ENCODE results near the gene UBE2I.

DNA sequence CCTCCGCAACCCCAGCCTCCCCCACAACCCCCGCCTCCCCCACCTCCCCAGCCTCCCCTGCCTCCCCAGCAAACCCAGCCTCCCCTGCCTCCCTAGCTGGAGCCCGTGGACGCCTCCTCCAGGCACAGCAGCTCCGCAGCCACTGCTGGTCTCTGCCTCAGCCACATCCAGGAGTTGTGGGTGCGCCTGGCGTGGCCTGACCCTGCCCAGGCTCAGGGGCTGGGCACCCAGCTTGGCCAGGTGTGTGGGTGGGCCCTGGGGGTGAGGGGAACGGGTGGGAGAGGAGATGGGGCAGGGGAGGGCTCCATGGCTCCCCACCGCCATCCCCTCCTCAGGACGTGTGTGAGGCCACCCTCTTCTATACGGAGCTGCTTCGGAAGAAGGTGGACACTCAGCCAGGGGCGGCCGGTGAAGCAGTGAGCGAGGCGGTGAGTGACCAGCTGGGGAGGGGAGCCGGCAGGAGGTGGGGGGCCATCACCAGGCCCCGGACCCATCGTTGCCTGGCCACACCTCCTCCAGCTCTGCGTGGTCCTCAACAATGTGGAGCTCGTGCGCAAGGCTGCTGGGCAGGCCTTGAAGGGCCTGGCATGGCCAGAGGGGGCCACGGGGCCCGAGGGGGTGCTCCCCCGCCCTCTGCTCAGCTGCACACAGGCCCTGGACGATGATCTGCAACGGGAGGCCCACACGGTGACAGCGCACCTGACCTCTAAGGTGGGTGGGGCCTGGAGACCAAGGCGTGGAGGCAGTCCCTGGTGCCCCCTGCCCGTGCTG, 36.4 kb downstream of the UBE2I start:
- no peak for TF ChIP-seq EZH2 (IDR thresholded peaks at IDR 0.05; ENCODE audit: borderline replicate concordance, low read length)
- TF ChIP-seq, protein P1, sequence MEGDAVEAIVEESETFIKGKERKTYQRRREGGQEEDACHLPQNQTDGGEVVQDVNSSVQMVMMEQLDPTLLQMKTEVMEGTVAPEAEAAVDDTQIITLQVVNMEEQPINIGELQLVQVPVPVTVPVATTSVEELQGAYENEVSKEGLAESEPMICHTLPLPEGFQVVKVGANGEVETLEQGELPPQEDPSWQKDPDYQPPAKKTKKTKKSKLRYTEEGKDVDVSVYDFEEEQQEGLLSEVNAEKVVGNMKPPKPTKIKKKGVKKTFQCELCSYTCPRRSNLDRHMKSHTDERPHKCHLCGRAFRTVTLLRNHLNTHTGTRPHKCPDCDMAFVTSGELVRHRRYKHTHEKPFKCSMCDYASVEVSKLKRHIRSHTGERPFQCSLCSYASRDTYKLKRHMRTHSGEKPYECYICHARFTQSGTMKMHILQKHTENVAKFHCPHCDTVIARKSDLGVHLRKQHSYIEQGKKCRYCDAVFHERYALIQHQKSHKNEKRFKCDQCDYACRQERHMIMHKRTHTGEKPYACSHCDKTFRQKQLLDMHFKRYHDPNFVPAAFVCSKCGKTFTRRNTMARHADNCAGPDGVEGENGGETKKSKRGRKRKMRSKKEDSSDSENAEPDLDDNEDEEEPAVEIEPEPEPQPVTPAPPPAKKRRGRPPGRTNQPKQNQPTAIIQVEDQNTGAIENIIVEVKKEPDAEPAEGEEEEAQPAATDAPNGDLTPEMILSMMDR (IDR thresholded peaks at IDR 0.05; ENCODE audit: low read length): no peak

All from OCI-LY1 (cell line).